HG03439 (cell line): ENCODE results near the gene ABCC5.

Source experiments
- ATAC-seq: cut with Tn5 transposase; IDR thresholded peaks from one replicate; pipeline ENCODE4 v1.9.1; 2021; ENCODE audit warnings: mild to moderate bottlenecking, moderate library complexity; ENCODE audit not compliant: unreplicated experiment

The ABCC5 gene

GRCh38 chr3:183927059-183927458 is 90.6 kb downstream of the ABCC5 start:
- ATAC-seq: no peak

- ATAC-seq: no peak
Measured at GRCh38 chr3:183924956-183925355, 92.7 kb downstream of the ABCC5 start.

- ATAC-seq: no peak
Measured at GRCh38 chr3:183924543-183924942, 93.1 kb downstream of the ABCC5 start.

GRCh38 chr3:183922421-183922820 is 95.3 kb downstream of the ABCC5 start:
- ATAC-seq: no peak

GRCh38 chr3:183921096-183921495 is 96.6 kb downstream of the ABCC5 start:
- ATAC-seq: no peak

- ATAC-seq: no peak
Measured at GRCh38 chr3:183920416-183920815, 97.3 kb downstream of the ABCC5 start.

GRCh38 chr3:183918178-183918577 is 99.5 kb downstream of the ABCC5 start:
- no peak for ATAC-seq

GRCh38 chr3:183917776-183918175 is 99.9 kb downstream of the ABCC5 start:
- ATAC-seq: no peak

GRCh38 chr3:183914856-183915255 is 102.8 kb downstream of the ABCC5 start:
- ATAC-seq: no peak

- no peak for ATAC-seq
Measured at GRCh38 chr3:183913580-183913920, 104.1 kb downstream of the ABCC5 start.

GRCh38 chr3:183912895-183913579 is 104.6 kb downstream of the ABCC5 start:
- no peak for ATAC-seq

- no peak for ATAC-seq
Measured at GRCh38 chr3:183911763-183912506, 105.7 kb downstream of the ABCC5 start.

GRCh38 chr3:183911087-183911486 is 106.6 kb downstream of the ABCC5 start:
- no peak for ATAC-seq

GRCh38 chr3:183909030-183909600 is 108.6 kb downstream of the ABCC5 start:
- ATAC-seq: no peak

- no peak for ATAC-seq
Measured at GRCh38 chr3:183907911-183908331, 109.8 kb downstream of the ABCC5 start.

- no peak for ATAC-seq
Measured at GRCh38 chr3:183907176-183907575, 110.5 kb downstream of the ABCC5 start.

GRCh38 chr3:183906234-183906921 is 111.3 kb downstream of the ABCC5 start:
- ATAC-seq: no peak

GRCh38 chr3:183904833-183905780 is 112.6 kb downstream of the ABCC5 start:
- ATAC-seq: no peak

GRCh38 chr3:183898028-183898431 is 119.7 kb downstream of the ABCC5 start:
- no peak for ATAC-seq

- no peak for ATAC-seq
Measured at GRCh38 chr3:183897606-183898005, 120.1 kb downstream of the ABCC5 start.
